HEK293 (cell line): ENCODE measurements around the gene FLNA.

Experiments
- CTCF ChIP-seq: fragments of 450-650 bp; formaldehyde crosslinking; IDR thresholded peaks from 2 replicates; pipeline ENCODE4 v1.5.1; 2016; ENCODE audit warnings: missing biosample characterization, missing genetic modification characterization
- EGR2 ChIP-seq: fragments of 450-650 bp; formaldehyde crosslinking; IDR thresholded peaks from 2 replicates; pipeline ENCODE4 v1.5.1; 2016; ENCODE audit warnings: low read depth, missing biosample characterization, missing genetic modification characterization
- GLIS2 ChIP-seq: fragments of 450-650 bp; formaldehyde crosslinking; IDR thresholded peaks from 2 replicates; pipeline ENCODE4 v1.5.1; 2016; ENCODE audit warnings: missing biosample characterization, missing genetic modification characterization
- HIC1 ChIP-seq: fragments of 450-650 bp; formaldehyde crosslinking; IDR thresholded peaks from 2 replicates; pipeline ENCODE4 v1.5.1; 2016; ENCODE audit warnings: missing biosample characterization, missing genetic modification characterization
- KLF7 ChIP-seq: fragments of 450-650 bp; formaldehyde crosslinking; IDR thresholded peaks from 2 replicates; pipeline ENCODE4 v1.5.1; 2016; ENCODE audit warnings: missing biosample characterization, missing genetic modification characterization, borderline replicate concordance
- MYNN ChIP-seq: fragments of 450-650 bp; formaldehyde crosslinking; IDR thresholded peaks from 2 replicates; pipeline ENCODE4 v1.5.1; 2016; ENCODE audit warnings: missing biosample characterization, missing genetic modification characterization, borderline replicate concordance
- SCRT1 ChIP-seq: fragments of 450-650 bp; formaldehyde crosslinking; IDR thresholded peaks from 2 replicates; pipeline ENCODE4 v1.5.1; 2016; ENCODE audit warnings: missing biosample characterization, missing genetic modification characterization, borderline replicate concordance
- SP2 ChIP-seq: fragments of 450-650 bp; formaldehyde crosslinking; IDR thresholded peaks from 2 replicates; pipeline ENCODE4 v1.5.1; 2016; ENCODE audit warnings: missing biosample characterization, missing genetic modification characterization
- SP3 ChIP-seq: fragments of 450-650 bp; formaldehyde crosslinking; IDR thresholded peaks from 2 replicates; pipeline ENCODE4 v1.5.1; 2016; ENCODE audit warnings: missing biosample characterization, missing genetic modification characterization
- SP7 ChIP-seq: fragments of 450-650 bp; formaldehyde crosslinking; IDR thresholded peaks from 2 replicates; pipeline ENCODE4 v1.5.1; 2016; ENCODE audit warnings: missing biosample characterization, missing genetic modification characterization
- ZBTB21 ChIP-seq: fragments of 450-650 bp; formaldehyde crosslinking; IDR thresholded peaks from 2 replicates; pipeline ENCODE4 v1.5.1; 2017; ENCODE audit warnings: missing biosample characterization, missing genetic modification characterization
- ZBTB48 ChIP-seq: fragments of 450-650 bp; formaldehyde crosslinking; IDR thresholded peaks from 2 replicates; pipeline ENCODE4 v1.5.1; 2016; ENCODE audit warnings: missing biosample characterization, missing genetic modification characterization
- ZEB2 ChIP-seq: fragments of 450-650 bp; formaldehyde crosslinking; IDR thresholded peaks from 2 replicates; pipeline ENCODE4 v1.5.1; 2016; ENCODE audit warnings: missing biosample characterization, missing genetic modification characterization
- ZFP37 ChIP-seq: fragments of 450-650 bp; formaldehyde crosslinking; IDR thresholded peaks from 2 replicates; pipeline ENCODE4 v1.5.1; 2016; ENCODE audit warnings: missing biosample characterization, missing genetic modification characterization
- ZIC2 ChIP-seq: fragments of 450-650 bp; formaldehyde crosslinking; IDR thresholded peaks from 2 replicates; pipeline ENCODE4 v1.5.1; 2016; ENCODE audit warnings: missing biosample characterization, missing genetic modification characterization
- ZNF2 ChIP-seq: fragments of 450-650 bp; formaldehyde crosslinking; IDR thresholded peaks from 2 replicates; pipeline ENCODE4 v1.5.1; 2016; ENCODE audit warnings: missing biosample characterization, missing genetic modification characterization
- ZNF335 ChIP-seq: fragments of 450-650 bp; formaldehyde crosslinking; conservative IDR thresholded peaks from 2 replicates; pipeline ENCODE4 v1.5.1; 2016; ENCODE audit warnings: missing biosample characterization, missing genetic modification characterization
- ZNF391 ChIP-seq: fragments of 450-650 bp; formaldehyde crosslinking; IDR thresholded peaks from 2 replicates; pipeline ENCODE4 v1.5.1; 2016; ENCODE audit warnings: low read depth, missing biosample characterization, missing genetic modification characterization, borderline replicate concordance
- ZNF423 ChIP-seq: fragments of 450-650 bp; formaldehyde crosslinking; IDR thresholded peaks from 2 replicates; pipeline ENCODE4 v1.5.1; 2016; ENCODE audit warnings: missing biosample characterization, missing genetic modification characterization
- ZNF449 ChIP-seq: fragments of 450-650 bp; formaldehyde crosslinking; IDR thresholded peaks from 2 replicates; pipeline ENCODE4 v1.5.1; 2017; ENCODE audit warnings: missing biosample characterization, mild to moderate bottlenecking, missing genetic modification characterization, moderate library complexity
- ZNF529 ChIP-seq: fragments of 450-650 bp; formaldehyde crosslinking; IDR thresholded peaks from 2 replicates; pipeline ENCODE4 v1.5.1; 2017; ENCODE audit warnings: missing genetic modification characterization, missing biosample characterization; ENCODE audit not compliant: insufficient replicate concordance
- ZNF600 ChIP-seq: fragments of 450-650 bp; formaldehyde crosslinking; IDR thresholded peaks from 2 replicates; pipeline ENCODE4 v1.5.1; 2016; ENCODE audit warnings: missing biosample characterization, missing genetic modification characterization
- ZNF658 ChIP-seq: fragments of 450-650 bp; formaldehyde crosslinking; IDR thresholded peaks from 2 replicates; pipeline ENCODE4; 2016; ENCODE audit warnings: missing biosample characterization, missing genetic modification characterization
- ZNF785 ChIP-seq: fragments of 450-650 bp; formaldehyde crosslinking; IDR thresholded peaks from 2 replicates; pipeline ENCODE4 v1.5.1; 2016; ENCODE audit warnings: missing biosample characterization, missing genetic modification characterization

FLNA gene

GRCh38 chrX:154374313-154375155, at the start of gene FLNA (continued):
- TF ChIP-seq HIC1 (tag by site-specific recombination) = 0 out of 2 replicates have a peak, but pooled peaks have one; percentile 8
- peak; percentile 95 for TF ChIP-seq GLIS2 (tag by site-specific recombination)
- TF ChIP-seq ZNF335 (tag by site-specific recombination) = peak; percentile 95
- peak; percentile 15; the same call in 1 of the 2 replicates for TF ChIP-seq SP7 (tag by site-specific recombination)
- no peak for TF ChIP-seq ZNF785 (tag by site-specific recombination)
- TF ChIP-seq EGR2 = peak; percentile 65
- no peak for TF ChIP-seq ZNF658
- TF ChIP-seq KLF7 = no peak
- no peak for TF ChIP-seq ZNF529 (tag by site-specific recombination)
- TF ChIP-seq ZBTB48 (tag by site-specific recombination) = peak; percentile 54; the same call in 1 of the 2 replicates
- peak; percentile 72; the same call in 1 of the 2 replicates for TF ChIP-seq ZNF600 (tag by site-specific recombination)
- TF ChIP-seq SP3 = peak; percentile 39; the same call in 1 of the 2 replicates
- TF ChIP-seq SP2 (tag by site-specific recombination) = peak; percentile 33
- TF ChIP-seq ZNF449 (tag by site-specific recombination) = peak; percentile 37; the same call in 1 of the 2 replicates
- no peak for TF ChIP-seq ZBTB21
- TF ChIP-seq ZEB2 (tag by site-specific recombination) = peak; percentile 71; the same call in 1 of the 2 replicates
- TF ChIP-seq ZFP37 (tag by site-specific recombination) = 0 out of 2 replicates have a peak, but pooled peaks have one; percentile 20
- TF ChIP-seq CTCF (tag by site-specific recombination) = peak; percentile 38; the same call in 1 of the 2 replicates
- TF ChIP-seq ZNF423 (tag by site-specific recombination) = 0 out of 2 replicates have a peak, but pooled peaks have one; percentile 43
- TF ChIP-seq ZNF391 (tag by site-specific recombination) = peak; percentile 46; the same call in 1 of the 2 replicates
- TF ChIP-seq SCRT1 (tag by site-specific recombination) = peak; percentile 94
- TF ChIP-seq ZNF2 (tag by site-specific recombination) = peak; percentile 19; the same call in 1 of the 2 replicates
- no peak for TF ChIP-seq MYNN (tag by site-specific recombination)
- peak; percentile 82 for TF ChIP-seq ZIC2 (tag by site-specific recombination)
